Mucosa of gallbladder (tissue), 1 donor: ENCODE results near the gene CFAP97D2. TPM values are rescaled to one million over a fixed set of nuclear protein-coding genes. Genes with fewer than 3 reads are reported as not detected.

ENCODE experiments used
- DNase-seq: peaks from one replicate; pipeline ENCODE4 v3.0.0-alpha.2; 2020; ENCODE audit warnings: low spot score
- total RNA-seq: library from RNA; stranded (reverse); gene quantifications from one replicate; pipeline ENCODE4 v1.2.1, GENCODE V29; 2021
- donor health status: DM: no; HTN: no; CAD: no.

CFAP97D2 gene
- total RNA-seq, 1 donor from 2014 or later: not detected

DNA sequence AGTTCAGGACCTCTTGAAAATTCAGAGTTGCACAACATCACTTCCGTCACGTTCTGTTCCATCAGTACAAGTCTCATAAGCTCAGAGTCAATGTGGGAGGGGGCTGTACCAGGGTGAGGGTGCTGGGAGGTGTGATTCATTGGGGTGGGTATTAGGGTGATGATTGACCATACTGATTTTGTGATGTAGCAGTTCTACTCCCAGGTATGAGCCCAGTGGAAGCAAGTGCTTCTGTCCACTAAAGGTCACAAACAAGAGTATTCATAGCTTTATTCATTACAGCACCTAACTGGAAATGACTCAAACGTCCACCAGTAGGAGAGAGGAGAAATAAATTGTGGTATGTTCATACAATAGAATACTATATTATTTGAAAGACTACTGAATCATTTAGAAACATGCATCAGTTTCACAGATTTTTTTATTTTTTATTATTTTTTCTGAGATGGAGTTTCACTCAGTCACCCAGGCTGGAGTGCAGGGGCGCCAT is 90.3 kb downstream of the CFAP97D2 start:
- DNase-seq: no peak

Other genes starting within 250 kb of the CFAP97D2 start
- 11.8 TPM for gene C13orf46, start 205.2 kb upstream of the CFAP97D2 start, total RNA-seq
- 11.7 TPM for gene RASA3, start 46.6 kb upstream of the CFAP97D2 start, total RNA-seq
- 54.2 TPM for gene CDC16, start 55.6 kb downstream of the CFAP97D2 start, total RNA-seq
- 34.2 TPM for gene UPF3A, start 102.3 kb downstream of the CFAP97D2 start, total RNA-seq
- gene CHAMP1, start 135.2 kb downstream of the CFAP97D2 start, total RNA-seq: 17.7 TPM